Measurements from ENCODE around the gene COL3A1. TPM values are rescaled to one million over a fixed set of nuclear protein-coding genes. Genes with fewer than 3 reads are reported as not detected.

COL3A1 gene
- total RNA-seq, 1 experiment from 2014 or later: 106 TPM

DNA sequence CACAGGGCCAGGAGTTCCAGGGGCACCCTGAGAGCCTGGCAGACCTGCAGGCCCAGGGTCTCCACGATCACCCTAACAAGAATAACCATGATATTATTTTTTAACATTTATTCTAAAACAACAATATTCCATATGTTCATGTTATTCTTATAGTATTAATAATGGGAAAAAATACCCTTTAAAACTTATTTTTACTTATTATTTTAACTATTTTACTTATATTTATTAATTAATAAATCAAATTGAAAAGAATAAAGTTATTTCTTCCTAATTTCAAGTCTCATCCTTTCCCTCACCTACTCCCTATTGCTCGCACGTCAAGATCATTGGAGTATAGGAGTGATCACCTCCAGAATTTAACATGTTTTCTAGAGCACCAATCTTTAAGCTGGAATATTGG, 71.7 kb downstream of the COL3A1 start:
- Histone ChIP-seq H3K4me3 (no peak overlapping the region), H3K27me3 (no peaks in the 10 kb centered on the region), H3K9me3 (no peaks in the 10 kb centered on the region), H3K36me3 (peaks cover 78% of the 10 kb centered on the region)
- no peak for DNase-seq

DNA sequence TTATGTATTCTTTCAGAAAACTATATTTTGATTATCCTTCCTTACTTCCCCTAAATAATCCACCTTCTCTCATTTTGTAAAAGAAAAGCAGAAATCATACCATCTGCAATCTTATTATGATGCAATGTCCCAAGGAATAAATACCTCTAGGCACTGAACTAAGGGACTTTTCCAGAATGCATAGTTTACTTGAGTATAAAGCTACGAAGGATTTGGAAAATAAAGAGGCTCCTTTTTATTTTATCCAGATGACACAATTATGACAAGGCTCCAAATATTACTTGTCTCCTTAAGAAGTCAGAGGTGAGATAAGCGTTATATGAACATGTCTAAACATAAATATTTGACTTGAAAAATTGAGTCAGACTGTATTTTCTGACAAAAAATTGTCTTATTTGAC, 72.1 kb downstream of the COL3A1 start:
- no peak overlapping the region for H3K4me3 ChIP-seq
- H3K9me3 ChIP-seq: no peaks in the 10 kb centered on the region
- DNase-seq: no peak
- H3K36me3 ChIP-seq: peaks cover 78% of the 10 kb centered on the region
- H3K27me3 ChIP-seq: no peaks in the 10 kb centered on the region

DNA sequence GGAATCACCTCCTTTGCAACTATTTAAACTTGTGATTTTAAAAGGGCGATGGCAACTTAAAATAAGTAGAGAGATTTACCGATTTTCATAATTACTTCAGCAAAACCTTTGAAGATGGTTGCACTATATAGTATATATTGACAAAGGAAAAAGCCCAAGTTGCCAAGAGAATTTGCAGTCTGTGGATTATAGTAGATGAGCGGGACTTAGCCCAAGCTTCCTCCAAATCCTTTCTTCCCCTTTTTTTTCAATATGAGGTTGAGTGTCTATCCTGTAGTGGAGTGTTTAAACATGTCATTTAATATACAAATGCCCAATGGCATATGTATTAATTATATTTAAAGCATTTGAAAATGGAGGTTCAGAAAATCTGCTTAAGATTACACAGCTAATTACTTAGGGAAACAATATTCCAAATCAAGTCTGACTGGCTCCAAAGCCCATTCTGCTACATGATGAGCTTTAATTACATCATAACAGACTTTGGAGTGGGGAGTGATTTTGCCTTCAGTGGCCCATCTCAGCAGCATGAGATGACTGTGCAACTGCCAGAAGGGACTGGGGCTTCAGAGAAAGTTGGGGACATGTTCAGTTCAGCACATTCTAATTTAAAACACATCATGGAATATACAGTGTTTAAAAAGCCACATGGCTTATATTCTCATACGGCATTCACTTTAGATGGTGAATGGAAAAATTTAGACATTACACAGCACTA, 73.2 kb downstream of the COL3A1 start:
- Histone ChIP-seq H3K36me3 (peaks cover 78% of the 10 kb centered on the region), H3K9me3 (no peaks in the 10 kb centered on the region), H3K4me3 (no peak overlapping the region), H3K27me3 (no peaks in the 10 kb centered on the region)
- DNase-seq: no peak

DNA sequence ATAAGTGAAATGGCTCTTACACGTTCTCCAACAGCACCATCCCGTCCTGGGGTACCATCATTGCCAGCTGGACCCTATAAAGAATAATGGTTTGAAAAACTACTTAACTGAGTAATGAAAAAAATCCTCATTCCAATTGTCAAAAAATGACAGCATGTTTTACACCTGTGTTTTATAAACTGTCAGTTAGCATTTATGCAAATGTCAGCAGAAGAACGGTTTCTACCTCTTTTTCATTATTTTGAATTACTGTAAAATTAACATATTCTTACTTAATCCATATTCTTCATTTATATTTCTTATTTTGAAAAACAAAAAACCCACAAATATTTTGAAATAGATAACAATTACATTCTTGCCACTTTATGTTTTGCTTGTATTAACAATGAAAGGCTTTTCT, 74.0 kb downstream of the COL3A1 start:
- peaks cover 78% of the 10 kb centered on the region for H3K36me3 ChIP-seq
- no peaks in the 10 kb centered on the region for H3K27me3 ChIP-seq
- H3K9me3 ChIP-seq: no peaks in the 10 kb centered on the region
- H3K4me3 ChIP-seq: no peak overlapping the region
- DNase-seq: no peak

DNA sequence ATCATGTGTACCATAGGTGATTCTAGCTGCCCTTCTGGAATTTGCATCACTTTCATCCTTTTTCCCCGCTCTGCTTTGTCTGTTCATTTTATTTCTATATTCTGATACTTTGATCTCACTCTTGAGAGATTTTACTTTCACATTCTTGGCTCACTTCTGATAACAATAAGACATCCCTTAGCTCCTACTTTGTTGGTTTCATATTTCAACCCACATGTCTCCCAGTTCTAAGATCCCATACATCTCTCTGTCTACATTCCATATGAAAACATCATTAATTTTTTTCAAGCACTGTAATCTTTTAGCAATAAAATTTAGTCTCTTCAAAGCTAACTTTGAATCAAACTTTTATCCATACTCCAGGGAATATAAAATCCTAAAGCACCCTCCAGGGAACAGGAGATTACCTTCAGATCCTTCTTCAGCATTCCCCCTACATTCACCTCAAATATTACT, 75.6 kb downstream of the COL3A1 start:
- Histone ChIP-seq H3K9me3 (no peaks in the 10 kb centered on the region), H3K27me3 (no peaks in the 10 kb centered on the region), H3K4me3 (no peak overlapping the region), H3K36me3 (peaks cover 80% of the 10 kb centered on the region)
- DNase-seq: no peak

- no peak overlapping the region for H3K4me3 ChIP-seq
- no peaks in the 10 kb centered on the region for H3K9me3 ChIP-seq
- peaks cover 82% of the 10 kb centered on the region for H3K36me3 ChIP-seq
- no peak for DNase-seq
- H3K27me3 ChIP-seq: no peaks in the 10 kb centered on the region
These were observed 76.1 kb downstream of the COL3A1 start for GRCh38 chr2:189050165-189050712.

GRCh38 chr2:189056200-189057106, 82.3 kb downstream of the COL3A1 start:
- Histone ChIP-seq H3K4me3 (no peak overlapping the region), H3K9me3 (no peaks in the 10 kb centered on the region), H3K27me3 (no peaks in the 10 kb centered on the region), H3K36me3 (peaks cover 89% of the 10 kb centered on the region)
- DNase-seq: no peak

DNA sequence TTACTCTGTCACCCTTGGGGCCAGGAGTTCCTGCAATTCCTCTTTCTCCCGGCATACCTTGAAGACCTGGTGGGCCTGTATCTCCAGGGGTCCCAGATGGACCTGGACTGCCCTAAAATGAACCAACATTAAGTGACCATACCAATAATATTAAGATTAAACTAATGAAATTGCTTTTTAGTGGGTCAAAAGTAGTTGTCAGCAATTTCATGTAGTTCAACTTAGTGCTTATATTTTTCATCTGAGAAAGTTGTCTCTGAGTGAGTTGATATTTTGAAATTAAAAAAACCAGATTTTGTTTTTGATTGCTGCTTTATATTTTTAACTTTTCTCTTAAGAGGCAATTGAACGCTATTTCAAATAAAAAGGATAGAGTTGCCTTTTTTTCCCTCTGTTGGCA, 83.1 kb downstream of the COL3A1 start:
- H3K36me3 ChIP-seq: peaks cover 89% of the 10 kb centered on the region
- no peak for DNase-seq

DNA sequence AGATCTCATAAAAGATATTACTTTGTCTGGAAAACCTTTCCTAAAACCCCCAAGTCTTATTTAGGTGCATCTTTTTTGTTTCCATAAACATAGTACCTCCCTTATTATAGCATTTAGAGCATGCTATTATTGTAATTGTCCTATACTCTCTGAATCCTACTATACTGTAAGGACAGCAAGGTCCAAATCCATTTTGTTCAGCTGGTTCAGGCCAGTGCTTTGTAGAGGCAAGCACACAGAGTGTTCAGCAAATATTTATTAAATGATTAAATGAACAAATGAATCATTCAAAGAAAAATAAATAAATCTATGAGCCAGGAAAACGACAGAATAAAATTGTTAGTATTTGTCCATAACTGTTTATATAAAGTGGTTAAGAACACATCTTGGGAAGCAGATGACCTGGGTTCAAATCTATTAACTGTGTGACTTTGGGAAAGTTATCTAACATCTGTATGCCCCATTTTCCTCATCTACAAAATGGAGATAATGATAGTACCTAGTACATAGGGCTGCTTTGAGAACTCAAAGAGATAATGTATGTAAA, 86.0 kb downstream of the COL3A1 start:
- no peak for DNase-seq
- Histone ChIP-seq H3K27me3 (no peaks in the 10 kb centered on the region), H3K9me3 (no peaks in the 10 kb centered on the region), H3K4me3 (no peak overlapping the region), H3K36me3 (peaks cover 92% of the 10 kb centered on the region)

More for the DNA sequence above, 83.1 kb downstream of the COL3A1 start:
- Histone ChIP-seq H3K9me3 (no peaks in the 10 kb centered on the region), H3K4me3 (no peak overlapping the region), H3K27me3 (no peaks in the 10 kb centered on the region)

Other genes starting within 250 kb of the COL3A1 start
- 488 and 513 TPM in 2 replicates for gene COL5A2, start 205.4 kb downstream of the COL3A1 start, total RNA-seq (2014; rRNA removed; shearing (Covaris generic); ENCODE audit: low replicate concordance)

All from MG63 (cell line).